GM12878 (cell line): ENCODE results near the gene MRPS21. TPM values are rescaled to one million over a fixed set of nuclear protein-coding genes. Genes with fewer than 3 reads are reported as not detected.

Source experiments
- ATAC-seq: fragments of 200-7000 bp; cut with Tn5 transposase; 3 replicates; pipeline ENCODE4 v1.9.1; 2020; ENCODE audit warnings: mild to moderate bottlenecking, moderate library complexity
- BruUV-seq: library from RNA; stranded (reverse); fragments of 400-500 nt; replicated peaks from 2 replicates; lab custom pipeline; 2021; lab: Mats Ljungman, UMichigan
- CTCF ChIA-PET: fragments of 300-600 bp; sonication (Branson Sonifier 250); formaldehyde crosslinking; extraction: SDS; loops from one replicate; lab custom pipeline; 2021; ENCODE audit warnings: inconsistent platforms; lab: Yijun Ruan, JAX
- POLR2A ChIA-PET: fragments of 350-600 bp; formaldehyde crosslinking; extraction: SDS; loops from one replicate; lab custom pipeline; 2021; ENCODE audit warnings: inconsistent platforms; lab: Charles Lee
- RAD21 ChIA-PET: fragments of 300-600 bp; sonication (Branson Sonifier 250); formaldehyde crosslinking; loops from one replicate; lab custom pipeline; 2023; ENCODE audit warnings: antibody characterized with exemption; ENCODE audit not compliant: unreplicated experiment; lab: Charles Lee
- SMC1A ChIA-PET: fragments of 300-600 bp; sonication (Branson Sonifier 250); formaldehyde crosslinking; loops from one replicate; lab custom pipeline; 2023; ENCODE audit not compliant: unreplicated experiment, uncharacterized antibody; lab: Charles Lee
- DNase-seq: peaks from one replicate; pipeline ENCODE4 v3.0.0-alpha.2; 2011; ENCODE audit warnings: low read depth, low spot score
- FAIRE-seq: peaks from 3 replicates; lab custom pipeline; 2011; peaks lifted over from hg19 to GRCh38; lab: Jason Lieb, UNC
- H2AFZ ChIP-seq: 2 replicates; pipeline ENCODE4 v1.6.0; 2011; ENCODE audit warnings: low read depth, low read length, control low read depth; ENCODE audit not compliant: control insufficient read depth
- H3K27ac ChIP-seq: 2 replicates; pipeline ENCODE4 v1.5.1; 2011; ENCODE audit warnings: control low read depth; ENCODE audit not compliant: control insufficient read depth, insufficient read depth
- H3K27me3 ChIP-seq, 2 experiments: replicated peaks in 1 of 2; 2 replicates each; pipeline versions ENCODE4 v1.6.0 to v1.6.1; 2011; ENCODE audit warnings: low read length in 1 of 2; ENCODE audit not compliant: control insufficient read depth in 2 of 2, insufficient read depth in 2 of 2
- H3K36me3 ChIP-seq, 2 experiments: 2 replicates each; pipeline ENCODE4 v1.5.1; 2011; ENCODE audit warnings: low read length in 1 of 2; ENCODE audit not compliant: control insufficient read depth in 2 of 2, insufficient read depth in 2 of 2
- H3K4me1 ChIP-seq: 2 replicates; pipeline ENCODE4 v1.6.1; 2011; ENCODE audit warnings: mild to moderate bottlenecking, low read length, moderate library complexity, mixed read lengths; ENCODE audit not compliant: control insufficient read depth, insufficient read depth
- H3K4me2 ChIP-seq: 2 replicates; pipeline ENCODE4 v1.6.0; 2011; ENCODE audit warnings: control low read depth; ENCODE audit not compliant: control insufficient read depth, insufficient read depth
- H3K4me3 ChIP-seq: fragments of 200-600 bp; sonication (generic); 2 replicates; pipeline ENCODE4 v1.5.1; 2016
- H3K79me2 ChIP-seq: 2 replicates; pipeline ENCODE4 v1.6.0; 2011; ENCODE audit warnings: low read length; ENCODE audit not compliant: control insufficient read depth, insufficient read depth
- H3K9ac ChIP-seq: 2 replicates; pipeline ENCODE4 v1.8.0; 2011; ENCODE audit warnings: low read length, control low read depth, mixed read lengths; ENCODE audit not compliant: control insufficient read depth, insufficient read depth
- H3K9me3 ChIP-seq: replicated peaks from 3 replicates; pipeline ENCODE4 v1.5.1; 2011; ENCODE audit warnings: mild to moderate bottlenecking, low read length; ENCODE audit not compliant: control insufficient read depth, insufficient read depth
- H4K20me1 ChIP-seq: 2 replicates; pipeline ENCODE4 v1.6.0; 2011; ENCODE audit not compliant: control insufficient read depth, insufficient read depth
- ASH2L ChIP-seq: fragments of 300-600, 200-600 bp; sonication (generic); IDR thresholded peaks from 2 replicates; pipeline ENCODE4 v1.6.1; 2017; ENCODE audit warnings: low read depth, mild to moderate bottlenecking, borderline replicate concordance
- BACH1 ChIP-seq: fragments of 450-650 bp; IDR thresholded peaks from 2 replicates; pipeline ENCODE4 v1.6.1; 2017; ENCODE audit warnings: mild to moderate bottlenecking, borderline replicate concordance
- CBX3 ChIP-seq: fragments of 200-600 bp; sonication (generic); IDR thresholded peaks from 2 replicates; pipeline ENCODE4 v1.6.1; 2016; ENCODE audit warnings: low read depth, borderline replicate concordance
- CEBPB ChIP-seq, 2 experiments: fragments of 150-350 bp in 1 of 2; IDR thresholded peaks; 2 replicates each; pipeline ENCODE4 v1.6.1; 2012 to 2014; ENCODE audit warnings: low read depth in 2 of 2, low read length in 2 of 2, borderline replicate concordance in 1 of 2, inconsistent platforms in 1 of 2
- HCFC1 ChIP-seq: fragments of 150-350 bp; IDR thresholded peaks from 2 replicates; pipeline ENCODE4 v1.6.1; 2014; ENCODE audit warnings: low read length
- KLF5 ChIP-seq: fragments of 450-650 bp; IDR thresholded peaks from 2 replicates; pipeline ENCODE4 v1.6.1; 2014; ENCODE audit warnings: mild to moderate bottlenecking; ENCODE audit not compliant: partially characterized antibody
- MXI1 ChIP-seq: fragments of 150-350 bp; IDR thresholded peaks from 2 replicates; pipeline ENCODE4 v1.6.1; 2011; ENCODE audit warnings: low read depth, mild to moderate bottlenecking, inconsistent platforms, low read length, improper control_type of control experiment
- PML ChIP-seq: IDR thresholded peaks from 2 replicates; pipeline ENCODE4 v1.6.1; 2012; ENCODE audit warnings: low read length, inconsistent platforms
- TAF1 ChIP-seq: IDR thresholded peaks from 2 replicates; pipeline ENCODE4 v1.6.1; 2011; ENCODE audit warnings: mild to moderate bottlenecking, low read depth, low read length, borderline replicate concordance
- TCF3 ChIP-seq: IDR thresholded peaks from 2 replicates; pipeline ENCODE4 v1.6.1; 2012; ENCODE audit warnings: low read depth, mild to moderate bottlenecking, low read length, borderline replicate concordance; ENCODE audit not compliant: insufficient read depth
- ZSCAN29 ChIP-seq: fragments of 450-650 bp; IDR thresholded peaks from 2 replicates; pipeline ENCODE4 v1.6.1; 2017; ENCODE audit warnings: mild to moderate bottlenecking, moderate library complexity
- WGBS: methylation state at CpG from one replicate; pipeline ENCODE4 v1.1.6; 2016; ENCODE audit warnings: low lambda C conversion rate; ENCODE audit not compliant: insufficient replicate concordance, insufficient coverage; ENCODE audit errors: missing lambda C conversion rate; 5-methylcytosine and 5-hydroxymethylcytosine counted together
- in situ Hi-C: fragments of 300-500 bp; cut with MboI; formaldehyde crosslinking; loops from 9 replicates; pipeline ENCODE4 v1.14.3; 2018; ENCODE audit warnings: mixed read lengths
- intact Hi-C: fragments of 100-400 bp; cut with micrococcal nuclease; formaldehyde crosslinking; loops from one replicate; pipeline ENCODE4 v1.14.2; 2022; ENCODE audit not compliant: unreplicated experiment
- polyA plus RNA-seq, 11 experiments: library from polyadenylated mRNA; depleted of rRNA in 4 of 11; unstranded in 6 of 11; stranded (reverse) in 5 of 11; fragments of >200 nt; fragmentation: Nextera tagmentation in 4 of 11; fragmentation: Illumina TruSeq in 1 of 11; extraction: Ambion mirVana in 4 of 11; extraction: Trizol in 1 of 11; gene quantifications; 1 replicate in 1 of 11; 2 replicates in 10 of 11; pipeline versions ENCODE4 v1.2.1 to v1.2.3, GENCODE V29; 2011 to 2016; ENCODE audit warnings: inconsistent platforms in 2 of 11, missing spikeins in 2 of 11, low read depth in 1 of 11
- total RNA-seq, 4 experiments: library from RNA; depleted of rRNA in 3 of 4; stranded (reverse); fragments of >200 nt in 3 of 4; fragmentation: Illumina TruSeq in 1 of 4; extraction: Trizol in 1 of 4; gene quantifications; 2 replicates each; pipeline versions ENCODE4 v1.2.1 to v1.2.3, GENCODE V29; 2013 to 2021
- TF ChIP-seq, protein P1 (sequence below): fragments of 450-650 bp; IDR thresholded peaks from 2 replicates; pipeline ENCODE4 v1.6.1; 2017; ENCODE audit warnings: mild to moderate bottlenecking, moderate library complexity
- TF ChIP-seq, protein P2 (sequence below): fragments of 450-650 bp; conservative IDR thresholded peaks from 2 replicates; pipeline ENCODE4 v1.6.1; 2017; ENCODE audit warnings: mild to moderate bottlenecking, moderate library complexity

Gene MRPS21
- total and polyA plus RNA-seq, 10 of the 15 experiments (the other 5 are each of a cell fraction or from before 2014, with no cell fraction given): 69.4 to 275 (median 103) TPM

DNA sequence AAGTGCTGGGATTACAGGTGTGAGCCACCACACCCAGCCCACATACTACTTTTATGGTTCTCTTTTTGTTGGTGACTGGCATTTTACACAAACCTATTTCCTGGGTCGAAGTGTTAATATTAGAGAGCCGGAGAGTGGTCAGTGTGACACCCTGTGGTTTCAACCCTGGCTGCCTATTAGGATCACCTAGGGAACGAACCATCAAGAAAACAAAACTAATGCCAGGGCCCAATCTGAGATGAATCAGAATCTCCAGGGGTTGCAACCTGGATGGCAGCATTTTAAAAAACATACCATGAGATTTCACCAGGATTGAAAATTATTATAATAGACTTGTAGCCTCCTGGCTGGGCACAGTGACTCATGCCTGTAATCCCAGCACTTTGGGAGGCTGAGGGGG, 6.1 kb downstream of the MRPS21 start:
- CTCF ChIA-PET: no interaction called here
- no peak for FAIRE-seq
- POLR2A ChIA-PET: no interaction called here

More for the DNA sequence above, 6.1 kb downstream of the MRPS21 start:
- no peaks in the 10 kb centered on the region for H3K4me1 ChIP-seq
- BruUV-seq: no TSS peak
- H3K9ac ChIP-seq: no peak overlapping the region
- SMC1A ChIA-PET: interaction anchor here (1.5 kb wide), 1 partner anchor 13 kb away, joined by 3 read pairs; no protein-coding TSS in a partner anchor
- peaks cover 0 to 5% of the 10 kb centered on the region in 2 experiments; a peak in 1 of 4 replicates for H3K36me3 ChIP-seq
- no peak overlapping the region for H3K27ac ChIP-seq
- no peaks in the 10 kb centered on the region for H3K27me3 ChIP-seq
- no peak overlapping the region for H2AFZ ChIP-seq
- no peak for ATAC-seq
- H3K4me2 ChIP-seq: no peak overlapping the region
- RAD21 ChIA-PET: no interaction called here
- TF ChIP-seq BACH1 (no peak), PML (no peak), CBX3 (no peak), TAF1 (no peak), TCF3 (no peak), KLF5 (no peak), ASH2L (no peak), ZSCAN29 (no peak), CEBPB (IDR thresholded peaks at IDR 0.05; ENCODE audit: borderline replicate concordance in 1 of 2, low read depth in 2 of 2, low read length in 2 of 2) (no peak), HCFC1 (no peak), MXI1 (no peak)
- TF ChIP-seq, protein P1, sequence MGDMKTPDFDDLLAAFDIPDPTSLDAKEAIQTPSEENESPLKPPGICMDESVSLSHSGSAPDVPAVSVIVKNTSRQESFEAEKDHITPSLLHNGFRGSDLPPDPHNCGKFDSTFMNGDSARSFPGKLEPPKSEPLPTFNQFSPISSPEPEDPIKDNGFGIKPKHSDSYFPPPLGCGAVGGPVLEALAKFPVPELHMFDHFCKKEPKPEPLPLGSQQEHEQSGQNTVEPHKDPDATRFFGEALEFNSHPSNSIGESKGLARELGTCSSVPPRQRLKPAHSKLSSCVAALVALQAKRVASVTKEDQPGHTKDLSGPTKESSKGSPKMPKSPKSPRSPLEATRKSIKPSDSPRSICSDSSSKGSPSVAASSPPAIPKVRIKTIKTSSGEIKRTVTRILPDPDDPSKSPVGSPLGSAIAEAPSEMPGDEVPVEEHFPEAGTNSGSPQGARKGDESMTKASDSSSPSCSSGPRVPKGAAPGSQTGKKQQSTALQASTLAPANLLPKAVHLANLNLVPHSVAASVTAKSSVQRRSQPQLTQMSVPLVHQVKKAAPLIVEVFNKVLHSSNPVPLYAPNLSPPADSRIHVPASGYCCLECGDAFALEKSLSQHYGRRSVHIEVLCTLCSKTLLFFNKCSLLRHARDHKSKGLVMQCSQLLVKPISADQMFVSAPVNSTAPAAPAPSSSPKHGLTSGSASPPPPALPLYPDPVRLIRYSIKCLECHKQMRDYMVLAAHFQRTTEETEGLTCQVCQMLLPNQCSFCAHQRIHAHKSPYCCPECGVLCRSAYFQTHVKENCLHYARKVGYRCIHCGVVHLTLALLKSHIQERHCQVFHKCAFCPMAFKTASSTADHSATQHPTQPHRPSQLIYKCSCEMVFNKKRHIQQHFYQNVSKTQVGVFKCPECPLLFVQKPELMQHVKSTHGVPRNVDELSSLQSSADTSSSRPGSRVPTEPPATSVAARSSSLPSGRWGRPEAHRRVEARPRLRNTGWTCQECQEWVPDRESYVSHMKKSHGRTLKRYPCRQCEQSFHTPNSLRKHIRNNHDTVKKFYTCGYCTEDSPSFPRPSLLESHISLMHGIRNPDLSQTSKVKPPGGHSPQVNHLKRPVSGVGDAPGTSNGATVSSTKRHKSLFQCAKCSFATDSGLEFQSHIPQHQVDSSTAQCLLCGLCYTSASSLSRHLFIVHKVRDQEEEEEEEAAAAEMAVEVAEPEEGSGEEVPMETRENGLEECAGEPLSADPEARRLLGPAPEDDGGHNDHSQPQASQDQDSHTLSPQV: no peak
- TF ChIP-seq, protein P2, sequence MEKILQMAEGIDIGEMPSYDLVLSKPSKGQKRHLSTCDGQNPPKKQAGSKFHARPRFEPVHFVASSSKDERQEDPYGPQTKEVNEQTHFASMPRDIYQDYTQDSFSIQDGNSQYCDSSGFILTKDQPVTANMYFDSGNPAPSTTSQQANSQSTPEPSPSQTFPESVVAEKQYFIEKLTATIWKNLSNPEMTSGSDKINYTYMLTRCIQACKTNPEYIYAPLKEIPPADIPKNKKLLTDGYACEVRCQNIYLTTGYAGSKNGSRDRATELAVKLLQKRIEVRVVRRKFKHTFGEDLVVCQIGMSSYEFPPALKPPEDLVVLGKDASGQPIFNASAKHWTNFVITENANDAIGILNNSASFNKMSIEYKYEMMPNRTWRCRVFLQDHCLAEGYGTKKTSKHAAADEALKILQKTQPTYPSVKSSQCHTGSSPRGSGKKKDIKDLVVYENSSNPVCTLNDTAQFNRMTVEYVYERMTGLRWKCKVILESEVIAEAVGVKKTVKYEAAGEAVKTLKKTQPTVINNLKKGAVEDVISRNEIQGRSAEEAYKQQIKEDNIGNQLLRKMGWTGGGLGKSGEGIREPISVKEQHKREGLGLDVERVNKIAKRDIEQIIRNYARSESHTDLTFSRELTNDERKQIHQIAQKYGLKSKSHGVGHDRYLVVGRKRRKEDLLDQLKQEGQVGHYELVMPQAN: no peak
- no peak overlapping the region for H3K4me3 ChIP-seq
- no peaks in the 10 kb centered on the region for H3K9me3 ChIP-seq
- peaks cover 5% of the 10 kb centered on the region for H3K79me2 ChIP-seq
- 80% methylated on average over 3 of the region's 3 CpGs for WGBS
- H4K20me1 ChIP-seq: no peaks in the 10 kb centered on the region
- intact Hi-C loops: no loop called here
- DNase-seq: no peak
- in situ Hi-C loops: no loop called here
